ENCODE results near the gene IFNLR1. TPM values are rescaled to one million over a fixed set of nuclear protein-coding genes. Genes with fewer than 3 reads are reported as not detected.

The IFNLR1 gene
- total RNA-seq, 6 experiments from 2014 or later, result 3.4 to 8.3 (median 4.0) TPM

- WGBS (ENCODE audit: insufficient coverage, low coverage, low lambda C conversion rate, missing lambda C conversion rate), result 88% methylated on average over 2 of the region's 2 CpGs
- no peaks in the 10 kb centered on the region for H3K36me3 ChIP-seq
- intact Hi-C loops (cut with DNase I), result no loop called here
- H3K27me3 ChIP-seq, result no peaks in the 10 kb centered on the region
- DNase-seq (no peak), ATAC-seq (no peak)
- no peak for TF ChIP-seq CTCF (IDR thresholded peaks at IDR 0.05)
- no peak for TF ChIP-seq POLR2A (IDR thresholded peaks at IDR 0.05)
- H3K4me1 ChIP-seq, result peaks cover 0 to 25% (median 9%) of the 10 kb centered on the region in 4 donors
- no peak overlapping the region for H3K4me3 ChIP-seq
- no peaks in the 10 kb centered on the region for H3K9me3 ChIP-seq
- H3K27ac ChIP-seq, result no peak overlapping the region
Measured at GRCh38 chr1:24117132-24117531, 70.0 kb downstream of the IFNLR1 start.

GRCh38 chr1:24114753-24115152 lies 72.3 kb downstream of the IFNLR1 start:
- Histone ChIP-seq H3K27me3 (no peaks in the 10 kb centered on the region), H3K9me3 (no peaks in the 10 kb centered on the region), H3K36me3 (no peaks in the 10 kb centered on the region), H3K27ac (no peak overlapping the region), H3K4me1 (peaks cover 0 to 14% (median 3%) of the 10 kb centered on the region in 4 donors), H3K4me3 (no peak overlapping the region)
- WGBS (ENCODE audit: insufficient coverage, low coverage, low lambda C conversion rate, missing lambda C conversion rate), result 96% methylated on average over 5 of the region's 6 CpGs
- ATAC-seq (no peak), DNase-seq (no peak)
- intact Hi-C loops (cut with DNase I), result no loop called here
- no peak for TF ChIP-seq CTCF (IDR thresholded peaks at IDR 0.05)
- TF ChIP-seq POLR2A (IDR thresholded peaks at IDR 0.05), result no peak

- Histone ChIP-seq H3K27me3 (no peaks in the 10 kb centered on the region), H3K27ac (no peak overlapping the region), H3K4me3 (no peak overlapping the region), H3K36me3 (no peaks in the 10 kb centered on the region), H3K9me3 (no peaks in the 10 kb centered on the region), H3K4me1 (peaks cover 0 to 3% (median 0%) of the 10 kb centered on the region in 4 donors)
- 39% methylated on average over 2 of the region's 6 CpGs for WGBS (ENCODE audit: insufficient coverage, low coverage, low lambda C conversion rate, missing lambda C conversion rate)
- intact Hi-C loops (cut with DNase I), result no loop called here
- DNase-seq (no peak), ATAC-seq (no peak)
- TF ChIP-seq POLR2A (IDR thresholded peaks at IDR 0.05), result no peak
- TF ChIP-seq CTCF (IDR thresholded peaks at IDR 0.05), result no peak
Measured at GRCh38 chr1:24113641-24114033, 73.5 kb downstream of the IFNLR1 start.

GRCh38 chr1:24111996-24112779 lies 74.9 kb downstream of the IFNLR1 start, which contains the start of gene MYOM3:
Gene MYOM3, minus strand, starts transcription at chr1:24112135. Its CDS starts 3,499 bp downstream, at chr1:24108636.
- TF ChIP-seq CTCF (IDR thresholded peaks at IDR 0.05), result peak; percentile 18 to 41 (median 32)
- no peak for TF ChIP-seq POLR2A (IDR thresholded peaks at IDR 0.05)
- Histone ChIP-seq H3K27ac (no peak within 1 kb of the TSS), H3K4me1 (no peaks in the 10 kb centered on the region), H3K36me3 (no peaks in the 10 kb centered on the region), H3K9me3 (no peaks in the 10 kb centered on the region), H3K4me3 (no peak within 1 kb of the TSS), H3K27me3 (no peaks in the 10 kb centered on the region)
- intact Hi-C loops (cut with DNase I), result no loop called here
- 40% methylated on average over 10 of the region's 27 CpGs for WGBS (ENCODE audit: insufficient coverage, low coverage, low lambda C conversion rate, missing lambda C conversion rate)
- ATAC-seq, result peak; percentile 71 to 94 (median 86)
- peak in 1 of 3 donors; percentile 63 for DNase-seq
